HepG2 (cell line): ENCODE measurements around the gene ANKS1B. TPM values are rescaled to one million over a fixed set of nuclear protein-coding genes. Genes with fewer than 3 reads are reported as not detected.

ENCODE experiments used
- ATAC-seq: fragments of 200-7000 bp; cut with Tn5 transposase; 3 replicates; pipeline ENCODE4 v1.9.1; 2020; ENCODE audit warnings: mild to moderate bottlenecking, moderate library complexity
- BruUV-seq: library from RNA; stranded (reverse); fragments of 400-500 nt; replicated peaks from 2 replicates; lab custom pipeline; 2021; lab: Mats Ljungman, UMichigan
- CTCF ChIA-PET: fragments of 300-600 bp; formaldehyde crosslinking; extraction: SDS; loops from one replicate; lab custom pipeline; 2021; ENCODE audit warnings: low total read pairs, inconsistent platforms, low intra/inter-chr PET ratio; lab: Yijun Ruan, JAX
- POLR2A ChIA-PET: fragments of 350-600 bp; sonication (Branson Sonifier 250); formaldehyde crosslinking; loops from one replicate; lab custom pipeline; 2020; ENCODE audit warnings: antibody characterized with exemption, inconsistent platforms; lab: Yijun Ruan, JAX
- DNase-seq: peaks from one replicate; pipeline ENCODE4 v3.0.0-alpha.2; 2015; ENCODE audit warnings: low spot score
- FAIRE-seq: peaks from 3 replicates; lab custom pipeline; 2011; peaks lifted over from hg19 to GRCh38; lab: Jason Lieb, UNC
- H2AFZ ChIP-seq: one replicate; pipeline ENCODE4 v1.6.1; 2011; ENCODE audit warnings: low read length, inconsistent platforms
- H3K27ac ChIP-seq: fragments of 300-600 bp; 3 replicates; pipeline ENCODE4 v1.8.0; 2011; ENCODE audit warnings: mixed run types, mild to moderate bottlenecking, mixed read lengths, low read length, inconsistent platforms; ENCODE audit not compliant: insufficient read depth; ENCODE audit errors: extremely low read length
- H3K27me3 ChIP-seq, 2 experiments: fragments of 200-600 bp in 1 of 2; 2 replicates in 1 of 2; 3 replicates in 1 of 2; pipeline versions ENCODE4 v1.6.0 to v1.8.0; 2011; ENCODE audit warnings: low read length in 2 of 2, mild to moderate bottlenecking in 2 of 2, moderate library complexity in 2 of 2, inconsistent platforms in 1 of 2; ENCODE audit not compliant: insufficient read depth in 2 of 2, control insufficient read depth in 1 of 2
- H3K36me3 ChIP-seq, 2 experiments: fragments of 200-600 bp in 1 of 2; replicated peaks in 1 of 2; 2 replicates in 1 of 2; 3 replicates in 1 of 2; pipeline versions ENCODE4 v1.5.1 to v1.8.0; 2011; ENCODE audit warnings: low read length in 2 of 2, inconsistent platforms in 1 of 2; ENCODE audit not compliant: insufficient read depth in 2 of 2, control insufficient read depth in 1 of 2
- H3K4me1 ChIP-seq: 2 replicates; pipeline ENCODE4 v1.5.1; 2012; ENCODE audit warnings: low read length, inconsistent platforms; ENCODE audit not compliant: insufficient read depth
- H3K4me2 ChIP-seq: 2 replicates; pipeline ENCODE4 v1.6.0; 2011; ENCODE audit warnings: low read depth, low read length, inconsistent platforms
- H3K4me3 ChIP-seq, 3 experiments: fragments of 200-600 bp in 1 of 3; sonication (generic), shearing (Covaris generic) in 1 of 3; replicated peaks in 1 of 3; 2 replicates each; pipeline ENCODE4 v1.5.1; 2011 to 2016; ENCODE audit warnings: low read length in 3 of 3, inconsistent platforms in 2 of 3, low read depth in 2 of 3, mild to moderate bottlenecking in 2 of 3, control low read depth in 1 of 3, mixed read lengths in 1 of 3; ENCODE audit not compliant: insufficient read depth in 1 of 3
- H3K79me2 ChIP-seq: one replicate; pipeline ENCODE4 v1.6.1; 2011; ENCODE audit warnings: low read length, inconsistent platforms; ENCODE audit not compliant: insufficient read depth
- H3K9ac ChIP-seq: 2 replicates; pipeline ENCODE4 v1.6.0; 2011; ENCODE audit warnings: mild to moderate bottlenecking, low read depth, low read length, inconsistent platforms; ENCODE audit not compliant: insufficient read depth
- H3K9me3 ChIP-seq: 2 replicates; pipeline ENCODE4 v1.5.1; 2012; ENCODE audit warnings: mild to moderate bottlenecking, low read length
- H4K20me1 ChIP-seq: 2 replicates; pipeline ENCODE4 v1.6.0; 2011; ENCODE audit warnings: inconsistent platforms, mild to moderate bottlenecking, low read length, moderate library complexity; ENCODE audit not compliant: insufficient read depth
- BCLAF1 ChIP-seq: fragments of 450-650 bp; IDR thresholded peaks from 2 replicates; pipeline ENCODE4 v1.6.1; 2017; ENCODE audit warnings: mild to moderate bottlenecking
- CREB1 ChIP-seq, 2 experiments: fragments of 450-650 bp in 1 of 2; IDR thresholded peaks; 2 replicates each; pipeline ENCODE4 v1.6.1; 2016 to 2017; ENCODE audit warnings: control low read depth in 1 of 2, mild to moderate bottlenecking in 1 of 2, missing compliant biosample characterization in 1 of 2, missing genetic modification characterization in 1 of 2
- HNRNPH1 ChIP-seq: fragments of 200-400 bp; formaldehyde crosslinking; optimal IDR thresholded peaks from 2 replicates; pipeline ENCODE3; 2017; ENCODE audit warnings: mild to moderate bottlenecking, low read depth, low read length
- KMT2B ChIP-seq: IDR thresholded peaks from 2 replicates; pipeline ENCODE4 v1.6.1; 2016; ENCODE audit warnings: missing genetic modification reagents, missing compliant biosample characterization
- SP140L ChIP-seq: sonication (generic); formaldehyde crosslinking; IDR thresholded peaks from 2 replicates; pipeline ENCODE4 v1.4.0; 2020; ENCODE audit warnings: missing genetic modification reagents, borderline replicate concordance
- USF2 ChIP-seq, 2 experiments: sonication (generic) in 1 of 2; formaldehyde crosslinking in 1 of 2; IDR thresholded peaks; 2 replicates each; pipeline versions ENCODE4 v1.5.1 to v1.6.1; 2011 to 2020; ENCODE audit warnings: borderline replicate concordance in 1 of 2, low read depth in 1 of 2, low read length in 1 of 2, mild to moderate bottlenecking in 1 of 2, missing genetic modification reagents in 1 of 2, moderate library complexity in 1 of 2
- ZNF138 ChIP-seq: sonication (generic); formaldehyde crosslinking; IDR thresholded peaks from 2 replicates; pipeline ENCODE4 v1.5.0; 2020; ENCODE audit warnings: mild to moderate bottlenecking, low read depth, missing genetic modification reagents
- ZNF253 ChIP-seq: sonication (generic); formaldehyde crosslinking; IDR thresholded peaks from 2 replicates; pipeline ENCODE4 v1.8.0; 2022; ENCODE audit warnings: mild to moderate bottlenecking, missing genetic modification reagents, borderline replicate concordance
- ZNF510 ChIP-seq: sonication (generic); formaldehyde crosslinking; IDR thresholded peaks from 2 replicates; pipeline ENCODE4 v1.4.0; 2020; ENCODE audit warnings: low read depth, mild to moderate bottlenecking, missing genetic modification reagents
- ZNF530 ChIP-seq: sonication (generic); formaldehyde crosslinking; IDR thresholded peaks from 2 replicates; pipeline ENCODE4 v1.5.0; 2020; ENCODE audit warnings: low read depth, mild to moderate bottlenecking, missing genetic modification reagents
- ZNF558 ChIP-seq: sonication (generic); formaldehyde crosslinking; IDR thresholded peaks from 2 replicates; pipeline ENCODE4 v1.9.0; 2022; ENCODE audit warnings: mild to moderate bottlenecking, missing genetic modification reagents, borderline replicate concordance
- ZNF7 ChIP-seq: IDR thresholded peaks from 2 replicates; pipeline ENCODE4 v1.6.1; 2016; ENCODE audit warnings: missing biosample characterization, missing genetic modification reagents
- WGBS: methylation state at CpG from one replicate; pipeline ENCODE4 v1.1.6; 2017; ENCODE audit warnings: low lambda C conversion rate; 5-methylcytosine and 5-hydroxymethylcytosine counted together
- in situ Hi-C: cut with HindIII; loops from 2 replicates; pipeline ENCODE4 v1.10.0; 2017; ENCODE audit warnings: low pct_unique_long_range_greater_than_20kb; ENCODE audit not compliant: extremely low pct_ligation_motif_present
- intact Hi-C: fragments of 100-400 bp; cut with micrococcal nuclease; formaldehyde crosslinking; loops from one replicate; pipeline ENCODE4 v1.10.0; 2022; ENCODE audit not compliant: unreplicated experiment
- polyA plus RNA-seq, 8 experiments: library from polyadenylated mRNA; depleted of rRNA in 3 of 8; stranded (reverse) in 7 of 8; unstranded in 1 of 8; fragments of >200 nt; fragmentation: Illumina TruSeq in 4 of 8; extraction: Trizol in 4 of 8; gene quantifications; 2 replicates each; pipeline versions ENCODE4 v1.2.1 to v1.2.3, GENCODE V29; 2011 to 2016; ENCODE audit warnings: low read depth in 4 of 8, missing spikeins in 1 of 8, mixed read lengths in 1 of 8; ENCODE audit not compliant: insufficient read depth in 1 of 8
- total RNA-seq, 5 experiments: library from RNA; depleted of rRNA; stranded (reverse); fragments of >200 nt; fragmentation: Illumina TruSeq; extraction: Trizol; gene quantifications; 2 replicates each; pipeline ENCODE4 v1.2.3, GENCODE V29; 2016; ENCODE audit warnings: low read depth in 1 of 5

ANKS1B gene
- total and polyA plus RNA-seq, 2 of the 13 experiments (the other 11 are each of a cell fraction or from before 2014, with no cell fraction given) = 0.15 TPM; not detected in 1

GRCh38 chr12:99898645-99899044 lies 86.1 kb downstream of the ANKS1B start:
- TF ChIP-seq KMT2B (CRISPR knock-in tag) (no peak), CREB1 (IDR thresholded peaks at IDR 0.05) (peak; percentile 88), CREB1 (CRISPR knock-in tag; IDR thresholded peaks at IDR 0.05) (no peak)
- no peak for FAIRE-seq

GRCh38 chr12:99879439-99879838 lies 105.3 kb downstream of the ANKS1B start:
- Histone ChIP-seq H3K9ac (no peak overlapping the region), H3K27ac (no peak overlapping the region), H3K36me3 (no peaks in the 10 kb centered on the region), H3K4me1 (no peaks in the 10 kb centered on the region), H3K27me3 (no peaks in the 10 kb centered on the region), H2AFZ (no peak overlapping the region), H4K20me1 (no peaks in the 10 kb centered on the region), H3K9me3 (no peaks in the 10 kb centered on the region), H3K4me2 (no peak overlapping the region), H3K79me2 (no peaks in the 10 kb centered on the region), H3K4me3 (no peak overlapping the region)
- DNase-seq (no peak), FAIRE-seq (no peak), ATAC-seq (no peak)
- in situ Hi-C loops (no loop called here), intact Hi-C loops (no loop called here)
- ChIA-PET CTCF (no interaction called here), POLR2A (no interaction called here)
- BruUV-seq = no TSS peak
- TF ChIP-seq ZNF510 (CRISPR knock-in tag) (no peak), ZNF530 (CRISPR knock-in tag) (no peak), USF2 (IDR thresholded peaks at IDR 0.05; ENCODE audit: low read depth, low read length) (no peak), USF2 (CRISPR knock-in tag; IDR thresholded peaks at IDR 0.05; ENCODE audit: borderline replicate concordance) (no peak), ZNF558 (CRISPR knock-in tag) (no peak), SP140L (no peak), BCLAF1 (no peak), ZNF253 (CRISPR knock-in tag) (no peak), ZNF138 (CRISPR knock-in tag) (no peak), ZNF7 (no peak), HNRNPH1 (no peak)

More at GRCh38 chr12:99898645-99899044, 86.1 kb downstream of the ANKS1B start:
- intact Hi-C loops = no loop called here
- in situ Hi-C loops = no loop called here
- CTCF ChIA-PET = no interaction called here
- Histone ChIP-seq H2AFZ (no peak overlapping the region), H3K36me3 (no peaks in the 10 kb centered on the region), H3K4me2 (no peak overlapping the region), H3K27ac (no peak overlapping the region), H3K9ac (no peak overlapping the region), H3K4me1 (no peaks in the 10 kb centered on the region), H3K27me3 (no peaks in the 10 kb centered on the region), H4K20me1 (no peaks in the 10 kb centered on the region), H3K9me3 (no peaks in the 10 kb centered on the region), H3K4me3 (no peak overlapping the region), H3K79me2 (no peaks in the 10 kb centered on the region)
- ATAC-seq (no peak), DNase-seq (no peak)
- 9% methylated on average over 5 of the region's 5 CpGs for WGBS
- BruUV-seq = no TSS peak
- POLR2A ChIA-PET = no interaction called here
